Measurements from ENCODE around the gene EARS2.

DNA sequence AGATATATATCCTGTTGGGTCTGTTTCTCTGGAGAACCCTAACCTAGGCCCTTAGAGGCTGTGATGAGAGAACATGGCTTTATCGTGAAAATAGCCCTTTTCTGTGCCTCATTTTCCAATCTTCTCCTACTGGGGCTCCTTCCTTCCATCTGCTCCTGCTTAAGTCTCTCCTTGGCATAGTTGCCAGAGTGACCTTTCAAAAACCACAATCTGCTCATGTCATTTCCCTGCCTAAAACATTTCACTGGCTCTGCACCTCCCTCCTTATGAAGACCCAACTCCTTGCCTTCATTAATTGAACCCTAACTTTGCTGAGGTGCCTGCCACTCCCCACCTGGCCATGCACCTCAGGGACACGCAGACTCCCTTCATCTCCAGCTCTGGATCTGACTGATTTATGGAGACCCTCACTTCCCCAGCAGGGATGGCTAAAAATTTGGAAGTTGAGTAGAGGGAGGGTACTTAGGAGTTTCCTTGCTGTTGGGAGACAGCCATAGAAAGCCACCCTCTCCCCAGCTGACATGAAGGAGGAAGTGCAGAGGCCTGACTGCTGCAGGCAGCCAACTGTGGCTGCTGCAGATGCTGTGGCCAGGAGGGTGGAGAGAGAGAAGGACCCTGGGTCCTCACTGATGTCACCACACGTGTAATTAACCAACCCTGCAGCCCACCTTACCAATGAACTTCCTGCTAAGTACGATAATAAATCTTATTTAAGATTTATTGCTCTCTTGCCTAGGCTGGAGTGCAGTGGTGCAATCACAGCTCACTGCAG is 40.6 kb downstream of the EARS2 start:
- TF ChIP-seq, protein P1, sequence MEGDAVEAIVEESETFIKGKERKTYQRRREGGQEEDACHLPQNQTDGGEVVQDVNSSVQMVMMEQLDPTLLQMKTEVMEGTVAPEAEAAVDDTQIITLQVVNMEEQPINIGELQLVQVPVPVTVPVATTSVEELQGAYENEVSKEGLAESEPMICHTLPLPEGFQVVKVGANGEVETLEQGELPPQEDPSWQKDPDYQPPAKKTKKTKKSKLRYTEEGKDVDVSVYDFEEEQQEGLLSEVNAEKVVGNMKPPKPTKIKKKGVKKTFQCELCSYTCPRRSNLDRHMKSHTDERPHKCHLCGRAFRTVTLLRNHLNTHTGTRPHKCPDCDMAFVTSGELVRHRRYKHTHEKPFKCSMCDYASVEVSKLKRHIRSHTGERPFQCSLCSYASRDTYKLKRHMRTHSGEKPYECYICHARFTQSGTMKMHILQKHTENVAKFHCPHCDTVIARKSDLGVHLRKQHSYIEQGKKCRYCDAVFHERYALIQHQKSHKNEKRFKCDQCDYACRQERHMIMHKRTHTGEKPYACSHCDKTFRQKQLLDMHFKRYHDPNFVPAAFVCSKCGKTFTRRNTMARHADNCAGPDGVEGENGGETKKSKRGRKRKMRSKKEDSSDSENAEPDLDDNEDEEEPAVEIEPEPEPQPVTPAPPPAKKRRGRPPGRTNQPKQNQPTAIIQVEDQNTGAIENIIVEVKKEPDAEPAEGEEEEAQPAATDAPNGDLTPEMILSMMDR (IDR thresholded peaks at IDR 0.05) = no peak
- no peak for TF ChIP-seq POLR2A (IDR thresholded peaks at IDR 0.05)
